ENCODE measurements around the gene SNX3. TPM values are rescaled to one million over a fixed set of nuclear protein-coding genes. Genes with fewer than 3 reads are reported as not detected.

SNX3 gene
- total RNA-seq, 1 experiment from 2014 or later, result 104 TPM

- ChIA-PET POLR2A (ENCODE audit: low non-redundant PET) (no interaction called here), CTCF (no interaction called here)
- no peak overlapping the region for H3K27ac ChIP-seq (ENCODE audit: low read depth, low read length, poor library complexity, severe bottlenecking)
- TF ChIP-seq EZH2 (IDR thresholded peaks at IDR 0.05; ENCODE audit: borderline replicate concordance, low read depth, low read length, poor library complexity, severe bottlenecking) (no peak), CTCF (conservative IDR thresholded peaks at IDR 0.05; ENCODE audit: low read depth, low read length) (no peak)
- no peak overlapping the region for H3K4me3 ChIP-seq (ENCODE audit: low read depth, low read length, poor library complexity, severe bottlenecking)
- no peaks in the 10 kb centered on the region for H3K9me3 ChIP-seq (ENCODE audit: low read depth, low read length, poor library complexity, severe bottlenecking)
- H3K27me3 ChIP-seq (replicated peaks; ENCODE audit: insufficient read depth, low read depth, low read length, poor library complexity), result peaks cover 100% of the 10 kb centered on the region
- no peaks in the 10 kb centered on the region for H3K36me3 ChIP-seq (ENCODE audit: insufficient read depth, low read length, poor library complexity, severe bottlenecking)
- intact Hi-C loops (cut with micrococcal nuclease; ENCODE audit: unreplicated experiment), result no loop called here
- DNase-seq (ENCODE audit: low spot score), result no peak
- peaks cover 26% of the 10 kb centered on the region for H3K4me1 ChIP-seq (ENCODE audit: insufficient read depth, low read length, poor library complexity, severe bottlenecking)
- BruUV-seq (replicated peaks), result no TSS peak
Observed at GRCh38 chr6:108163267-108163643, 97.6 kb downstream of the SNX3 start.

DNA sequence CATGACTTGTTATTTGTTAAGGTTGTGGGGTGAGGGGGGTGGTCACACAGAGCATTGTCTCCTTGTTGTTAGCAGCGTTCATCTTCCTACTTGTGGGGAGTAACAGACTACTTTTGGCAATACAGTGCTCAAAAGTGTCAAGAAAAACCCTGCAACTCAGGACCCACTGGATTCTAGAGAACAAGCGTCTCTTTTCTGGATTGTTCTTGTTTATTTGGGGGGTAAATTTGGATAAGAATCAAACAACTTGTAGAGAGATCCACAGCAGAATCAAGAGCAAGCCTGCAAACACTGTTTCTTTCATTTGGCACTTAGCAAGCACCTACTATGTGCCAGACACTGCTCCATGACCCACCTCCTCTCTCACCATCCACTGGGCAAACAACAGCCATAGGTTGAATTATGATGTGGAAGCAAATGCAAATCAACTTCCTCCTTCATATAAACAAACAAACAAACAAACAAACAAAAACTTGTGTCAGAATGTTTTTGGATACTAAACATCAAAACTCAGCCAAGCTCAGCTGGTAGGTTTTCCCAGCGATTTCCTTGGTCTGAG, 99.0 kb downstream of the SNX3 start:
- Histone ChIP-seq H3K27ac (ENCODE audit: low read depth, low read length, poor library complexity, severe bottlenecking) (no peak overlapping the region), H3K4me3 (ENCODE audit: low read depth, low read length, poor library complexity, severe bottlenecking) (no peak overlapping the region), H3K36me3 (ENCODE audit: insufficient read depth, low read length, poor library complexity, severe bottlenecking) (no peaks in the 10 kb centered on the region), H3K4me1 (ENCODE audit: insufficient read depth, low read length, poor library complexity, severe bottlenecking) (peaks cover 25% of the 10 kb centered on the region), H3K27me3 (replicated peaks; ENCODE audit: insufficient read depth, low read depth, low read length, poor library complexity) (peaks cover 100% of the 10 kb centered on the region), H3K9me3 (ENCODE audit: low read depth, low read length, poor library complexity, severe bottlenecking) (no peaks in the 10 kb centered on the region)
- DNase-seq (ENCODE audit: low spot score), result no peak
- intact Hi-C loops (cut with micrococcal nuclease; ENCODE audit: unreplicated experiment), result no loop called here
- TF ChIP-seq EZH2 (IDR thresholded peaks at IDR 0.05; ENCODE audit: borderline replicate concordance, low read depth, low read length, poor library complexity, severe bottlenecking) (no peak), CTCF (conservative IDR thresholded peaks at IDR 0.05; ENCODE audit: low read depth, low read length) (no peak)
- CTCF ChIA-PET, result no interaction called here
- POLR2A ChIA-PET (ENCODE audit: low non-redundant PET), result interaction anchor here (0.6 kb wide), 1 partner anchor 35 kb away, joined by 7 read pairs; no protein-coding TSS in a partner anchor
- BruUV-seq (replicated peaks), result no TSS peak

Other genes starting within 250 kb of the SNX3 start
- 19.7 and 23.8 TPM in 2 replicates for gene OSTM1, start 186.3 kb downstream of the SNX3 start, total RNA-seq (2021)
- not detected in 2 replicates for gene NR2E1, start 95.0 kb downstream of the SNX3 start, total RNA-seq (2021)
- 5.7 and 7.5 TPM in 2 replicates for gene AFG1L, start 34.0 kb upstream of the SNX3 start, total RNA-seq (2021)

All from A673 (cell line).